GM19099 (cell line): ENCODE data around the gene PTGER2.

ENCODE experiments used
- POLR2A ChIP-seq: IDR thresholded peaks from 3 replicates; pipeline ENCODE4 v1.6.1; 2011; ENCODE audit warnings: low read depth; ENCODE audit not compliant: insufficient read length; ENCODE audit errors: extremely low read depth

PTGER2 gene

DNA sequence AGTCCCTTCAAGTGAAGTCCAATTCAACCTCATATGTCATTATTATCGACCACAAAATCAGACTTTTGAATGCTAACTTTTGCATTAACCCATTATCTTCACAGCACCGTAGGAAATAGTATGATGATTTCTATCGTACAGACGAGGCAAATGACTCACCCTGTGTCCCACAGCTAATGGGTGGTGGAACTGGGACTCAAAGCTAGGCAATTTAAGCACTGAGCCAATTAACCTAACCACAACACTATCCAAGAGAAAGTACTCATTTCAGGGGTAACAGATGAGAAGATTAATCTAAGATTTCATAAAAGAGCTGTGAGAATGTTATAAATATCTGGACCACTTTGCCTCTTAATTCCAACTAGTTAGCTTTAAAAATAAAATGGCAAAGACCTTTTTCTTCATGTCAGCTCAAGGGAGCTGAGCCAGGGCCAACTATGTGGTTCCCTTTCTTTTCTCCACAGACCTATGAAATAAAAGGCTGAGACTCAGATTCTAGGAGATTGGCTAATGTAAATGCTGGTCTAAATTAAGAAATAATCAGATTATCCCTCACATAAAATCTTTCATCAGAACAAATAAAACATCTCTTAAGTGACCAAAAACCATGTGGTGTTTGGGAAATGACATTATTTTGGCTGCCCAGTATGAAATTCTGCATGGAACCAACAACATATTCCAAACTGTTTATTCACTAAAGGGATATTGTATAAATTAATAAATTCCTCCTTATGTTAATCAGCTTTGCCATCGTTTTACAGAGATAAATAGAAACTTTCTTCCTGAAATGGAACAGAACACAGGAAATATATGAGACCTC, 4.9 kb downstream of the PTGER2 start:
- no peak for TF ChIP-seq POLR2A

DNA sequence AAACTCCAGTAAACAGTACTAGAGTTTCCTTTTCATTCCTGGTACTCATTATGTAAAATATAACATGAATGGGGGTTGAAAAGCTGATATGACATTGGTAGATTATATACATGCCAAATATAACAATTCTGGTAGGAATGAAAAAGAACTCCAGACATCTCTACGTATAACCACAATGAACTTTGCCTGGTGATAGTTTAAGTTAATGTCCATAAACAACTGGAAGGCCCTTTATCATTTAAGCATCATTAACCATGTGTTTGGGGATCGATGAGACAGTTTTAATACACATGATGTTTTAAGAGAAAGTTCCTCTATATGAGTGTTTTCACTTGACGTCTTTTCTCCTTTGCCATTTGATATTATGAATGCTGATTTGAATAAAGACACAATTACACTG, 5.8 kb downstream of the PTGER2 start:
- TF ChIP-seq POLR2A: no peak

DNA sequence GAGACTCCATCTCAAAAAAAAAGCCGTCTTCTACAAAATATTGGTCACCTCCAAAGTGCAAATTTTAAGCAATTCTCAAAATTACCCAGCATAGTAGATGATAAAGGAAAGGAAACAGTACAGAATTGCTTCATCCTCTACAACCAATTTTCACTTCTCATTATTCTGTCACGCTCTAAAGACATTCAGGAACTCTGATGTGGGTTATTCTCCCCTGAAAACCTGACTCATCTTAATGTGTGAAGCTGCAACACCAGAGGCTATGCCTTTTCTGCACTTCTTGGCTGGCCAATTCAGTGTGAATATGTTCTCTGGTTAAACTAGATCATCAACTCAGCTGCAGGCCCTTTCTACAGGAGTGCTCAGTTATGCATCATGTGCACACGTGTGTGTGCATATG, 11.0 kb downstream of the PTGER2 start:
- no peak for TF ChIP-seq POLR2A

DNA sequence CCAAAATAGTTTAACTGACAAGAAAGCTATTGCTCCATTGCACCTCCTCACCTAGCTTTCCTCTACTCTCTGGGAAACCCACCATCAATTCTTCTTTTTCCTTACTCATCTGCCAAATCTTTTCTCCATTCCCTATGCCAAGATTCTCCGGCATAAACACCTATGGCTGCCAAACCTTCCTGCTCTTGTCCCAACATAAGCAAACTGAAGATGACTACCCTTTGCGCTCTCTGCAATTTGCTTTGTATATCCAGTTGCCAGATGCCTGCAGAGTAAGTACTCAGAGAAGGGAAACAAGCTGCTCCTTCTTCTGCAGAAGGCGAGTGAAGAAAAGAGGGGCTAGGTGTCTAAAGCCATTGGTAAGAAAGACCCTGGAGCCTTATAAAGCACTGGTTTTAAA, 11.5 kb downstream of the PTGER2 start:
- no peak for TF ChIP-seq POLR2A

DNA sequence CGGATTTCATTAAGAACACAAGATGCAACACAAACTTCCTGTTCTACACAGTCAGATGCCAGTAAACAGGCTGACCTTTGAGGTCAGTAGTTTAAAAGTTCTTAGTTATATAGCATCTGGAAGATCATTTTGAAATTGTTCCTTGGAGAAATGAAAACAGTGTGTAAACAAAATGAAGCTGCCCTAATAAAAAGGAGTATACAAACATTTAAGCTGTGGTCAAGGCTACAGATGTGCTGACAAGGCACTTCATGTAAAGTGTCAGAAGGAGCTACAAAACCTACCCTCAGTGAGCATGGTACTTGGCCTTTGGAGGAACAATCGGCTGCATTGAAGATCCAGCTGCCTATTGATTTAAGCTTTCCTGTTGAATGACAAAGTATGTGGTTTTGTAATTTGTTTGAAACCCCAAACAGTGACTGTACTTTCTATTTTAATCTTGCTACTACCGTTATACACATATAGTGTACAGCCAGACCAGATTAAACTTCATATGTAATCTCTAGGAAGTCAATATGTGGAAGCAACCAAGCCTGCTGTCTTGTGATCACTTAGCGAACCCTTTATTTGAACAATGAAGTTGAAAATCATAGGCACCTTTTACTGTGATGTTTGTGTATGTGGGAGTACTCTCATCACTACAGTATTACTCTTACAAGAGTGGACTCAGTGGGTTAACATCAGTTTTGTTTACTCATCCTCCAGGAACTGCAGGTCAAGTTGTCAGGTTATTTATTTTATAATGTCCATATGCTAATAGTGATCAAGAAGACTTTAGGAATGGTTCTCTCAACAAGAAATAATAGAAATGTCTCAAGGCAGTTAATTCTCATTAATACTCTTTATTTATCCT, 13.5 kb downstream of the PTGER2 start:
- no peak for TF ChIP-seq POLR2A

DNA sequence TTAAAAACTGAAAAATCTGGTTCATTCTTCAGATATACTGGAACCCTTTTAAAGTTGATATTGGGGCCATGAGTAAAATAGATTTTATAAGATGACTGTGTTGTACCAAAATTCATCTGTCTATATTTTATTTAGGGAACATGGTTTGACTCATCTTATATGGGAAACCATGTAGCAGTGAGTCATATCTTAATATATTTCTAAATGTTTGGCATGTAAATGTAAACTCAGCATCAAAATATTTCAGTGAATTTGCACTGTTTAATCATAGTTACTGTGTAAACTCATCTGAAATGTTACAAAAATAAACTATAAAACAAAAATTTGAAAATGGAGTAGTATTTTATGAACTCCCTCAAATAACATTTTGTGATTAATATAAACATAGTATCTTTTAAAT, 14.2 kb downstream of the PTGER2 start:
- TF ChIP-seq POLR2A: no peak

DNA sequence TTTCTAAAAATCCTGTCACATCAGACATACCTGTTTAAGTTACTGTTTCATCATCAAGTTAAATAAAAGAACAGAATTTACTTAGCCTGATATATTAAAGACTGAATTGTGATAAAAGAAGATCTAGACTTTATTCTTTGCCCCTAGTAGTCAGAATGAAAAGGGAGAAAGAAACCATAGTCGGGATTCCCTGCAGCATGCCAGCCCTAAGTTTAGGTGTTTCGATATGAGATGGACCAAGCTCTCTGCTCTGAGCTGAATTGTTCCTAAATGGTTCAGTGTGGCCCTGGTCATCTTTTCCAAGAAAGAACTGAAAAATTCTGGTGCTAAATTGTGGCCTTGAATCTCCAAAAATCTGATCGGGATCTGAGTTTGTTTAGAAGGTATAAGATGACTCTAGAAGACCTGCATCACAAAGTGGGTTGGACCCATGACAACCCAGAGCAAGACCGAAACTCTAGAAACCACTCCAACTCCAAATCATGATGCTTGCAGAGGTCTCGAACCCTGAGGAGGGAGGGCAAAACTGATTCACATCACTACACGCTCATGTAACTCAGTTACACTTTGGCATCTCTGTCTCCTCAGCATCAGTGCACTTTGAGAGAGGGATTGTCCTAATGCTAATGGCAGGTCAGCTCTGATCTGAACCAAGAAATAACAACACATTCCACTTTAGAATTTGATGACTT, 15.7 kb downstream of the PTGER2 start:
- no peak for TF ChIP-seq POLR2A

DNA sequence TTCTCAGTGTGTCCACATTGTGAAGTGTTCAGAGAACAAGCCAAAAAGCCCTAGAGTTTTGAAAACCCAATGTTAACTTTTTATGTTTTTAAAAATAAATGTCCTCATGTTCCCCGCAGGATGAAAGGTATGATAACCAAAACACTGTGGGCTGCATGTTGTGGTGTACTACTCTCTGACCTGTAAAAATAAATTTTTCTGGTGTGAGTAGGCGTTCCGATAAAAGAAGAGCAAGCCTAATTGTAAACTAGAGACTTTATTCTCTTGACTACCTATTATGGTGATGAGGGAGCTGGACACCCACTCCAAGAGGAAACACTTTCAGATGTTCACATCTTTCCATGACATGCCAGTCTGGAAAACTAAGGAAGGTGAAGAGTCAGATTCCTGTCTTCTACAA, 18.2 kb downstream of the PTGER2 start:
- no peak for TF ChIP-seq POLR2A

DNA sequence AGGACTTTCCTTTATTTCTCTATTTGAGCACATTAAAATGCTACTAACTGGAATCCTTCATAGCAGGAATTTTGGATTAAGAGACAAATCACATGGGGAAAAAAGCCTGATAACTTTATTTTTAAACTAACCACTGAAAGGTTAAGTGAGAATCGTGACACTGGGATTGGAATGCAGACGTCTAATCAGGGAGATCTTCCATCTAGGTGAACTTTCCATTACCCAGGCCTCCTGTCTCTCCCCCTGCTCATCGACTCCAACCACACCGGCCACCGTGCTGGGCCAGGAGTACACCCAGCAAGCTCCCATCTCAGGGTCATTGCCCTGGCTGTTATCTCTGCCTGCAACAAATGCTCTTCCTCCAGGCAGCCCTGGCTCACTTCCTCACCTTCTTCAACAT, 19.0 kb downstream of the PTGER2 start:
- TF ChIP-seq POLR2A: no peak

DNA sequence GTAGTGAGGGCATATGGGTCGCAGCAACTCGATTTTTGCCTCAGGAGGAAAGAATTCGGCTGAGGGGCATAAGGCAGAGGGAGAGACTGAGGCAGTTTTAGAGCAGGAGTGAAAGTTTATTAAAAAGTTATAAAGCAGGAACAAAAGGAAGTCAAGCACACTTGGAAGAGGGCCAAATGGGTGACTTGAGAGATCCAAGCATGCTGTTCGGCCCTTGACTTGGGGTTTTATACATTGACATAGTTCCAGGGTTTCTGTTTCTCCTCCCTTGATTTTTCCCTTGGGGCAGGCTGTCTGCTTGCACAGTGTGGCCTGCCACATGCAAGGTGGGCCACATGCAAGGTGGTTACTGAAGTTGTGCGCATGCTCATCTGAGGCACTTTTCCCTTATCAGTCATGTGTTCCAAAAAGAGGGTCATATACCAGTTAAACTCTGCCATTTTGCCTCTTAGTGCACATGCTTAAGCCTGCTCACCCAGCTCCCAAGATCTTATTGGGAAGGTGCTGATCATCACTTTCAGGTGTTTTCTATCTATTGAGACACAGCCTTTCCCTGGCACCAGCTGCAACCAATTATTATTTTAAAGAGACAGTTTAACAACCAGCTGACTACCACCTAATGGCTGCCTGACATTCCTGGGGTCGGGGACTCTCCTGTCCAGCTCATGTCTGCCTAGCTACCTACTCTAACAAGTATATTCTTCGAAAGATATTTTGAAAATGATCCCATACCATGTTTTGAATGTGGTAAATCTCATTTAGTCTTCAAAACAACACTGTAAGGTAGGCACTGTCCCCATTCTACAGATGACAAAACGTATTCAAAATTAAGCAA, 19.9 kb downstream of the PTGER2 start:
- TF ChIP-seq POLR2A: no peak

DNA sequence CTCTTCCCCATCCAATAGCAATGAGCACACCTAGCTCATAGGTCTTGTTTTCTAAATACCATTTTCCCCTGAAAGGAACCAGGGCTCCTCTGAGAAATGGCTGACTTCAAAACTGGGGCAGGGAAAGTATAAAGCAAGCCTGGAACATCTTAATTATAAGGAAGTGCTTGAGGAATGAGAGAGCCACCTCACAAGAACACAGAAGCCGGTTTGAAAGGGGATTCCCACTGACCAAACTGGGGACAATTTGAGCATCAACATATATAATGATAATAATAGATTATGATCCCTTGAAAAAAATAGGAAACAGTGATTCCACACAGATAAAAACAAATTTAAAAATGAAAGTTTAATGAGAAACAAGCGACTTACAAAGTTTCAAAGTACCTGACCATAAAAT, 22.1 kb downstream of the PTGER2 start:
- TF ChIP-seq POLR2A: no peak

DNA sequence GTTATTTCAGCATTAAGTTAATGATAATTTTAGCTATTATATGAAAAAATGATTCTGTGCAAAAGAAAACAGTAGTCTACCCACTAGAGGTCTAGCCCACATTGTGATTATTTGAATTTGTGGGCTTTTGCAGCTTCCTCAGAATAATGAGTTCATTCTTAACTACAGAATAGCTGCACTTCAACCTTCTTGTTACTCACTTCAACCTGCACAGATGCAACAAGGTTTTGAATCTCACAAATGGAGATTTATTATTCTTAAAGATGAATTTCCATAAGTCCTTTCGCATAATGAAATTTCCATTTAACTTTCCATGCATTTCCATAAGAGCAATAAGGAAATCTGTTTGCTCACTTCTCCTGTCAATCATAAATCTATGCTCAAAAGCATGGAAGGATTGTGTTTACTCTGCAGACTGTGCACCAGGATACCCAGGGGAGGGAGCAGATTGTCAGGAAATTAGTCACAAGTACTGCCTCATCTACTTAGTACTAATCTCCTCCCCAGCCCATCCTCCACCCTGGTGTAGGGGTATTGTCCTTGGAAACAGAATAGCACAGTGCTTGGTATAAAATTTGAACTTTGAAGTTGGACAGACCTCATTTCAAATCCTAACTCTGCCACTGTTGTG, 24.1 kb downstream of the PTGER2 start:
- no peak for TF ChIP-seq POLR2A

DNA sequence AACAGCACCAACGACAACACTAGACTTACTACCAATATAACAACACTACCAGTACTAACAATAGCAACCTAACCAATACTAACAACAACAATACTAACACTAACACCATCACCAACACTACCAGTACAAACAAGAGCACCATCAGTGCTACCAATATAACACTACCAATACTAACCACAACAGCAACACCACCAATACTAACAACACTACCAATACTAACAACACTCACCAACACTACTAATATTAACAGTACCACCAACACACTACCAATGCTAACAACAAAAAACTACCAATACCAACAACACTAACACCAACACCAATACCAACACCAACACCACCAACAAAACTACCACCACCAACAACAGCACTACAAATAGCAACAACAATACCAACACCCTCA, 25.1 kb downstream of the PTGER2 start:
- no peak for TF ChIP-seq POLR2A

DNA sequence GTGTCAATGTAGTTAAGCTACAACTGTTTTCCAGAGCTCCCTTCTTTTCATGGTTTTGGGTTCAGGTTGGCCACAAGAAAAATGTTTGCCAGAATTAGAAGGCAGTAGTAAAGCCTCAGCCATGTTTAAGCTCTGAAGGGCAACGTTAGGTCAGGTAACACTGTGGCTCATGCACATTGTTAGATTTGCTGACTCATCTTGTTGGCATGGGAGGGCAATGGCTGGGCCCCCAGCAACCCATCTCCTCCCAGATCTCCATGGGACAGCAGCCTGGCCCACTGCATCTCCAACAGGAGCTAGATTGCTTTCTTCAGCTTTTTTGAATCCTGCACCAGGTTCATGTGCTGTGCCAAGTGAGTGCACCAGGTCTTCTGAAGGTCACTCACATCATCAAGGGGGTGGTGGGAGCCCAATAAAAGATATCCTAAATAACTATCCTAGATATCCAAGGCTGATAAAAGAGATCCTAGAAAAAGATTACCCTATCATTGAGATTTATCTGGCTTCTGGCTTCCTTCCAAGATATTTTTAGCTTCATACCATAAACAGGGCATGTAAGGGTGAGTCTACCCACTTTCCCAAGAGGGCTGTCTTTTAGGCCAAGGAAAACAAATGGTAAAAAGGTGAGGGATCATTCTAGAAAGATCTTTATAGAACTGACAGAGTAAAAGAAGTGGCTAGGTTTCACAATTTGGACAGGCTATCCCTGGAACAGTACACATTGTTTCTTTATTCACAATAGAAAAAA, 28.9 kb downstream of the PTGER2 start:
- no peak for TF ChIP-seq POLR2A

DNA sequence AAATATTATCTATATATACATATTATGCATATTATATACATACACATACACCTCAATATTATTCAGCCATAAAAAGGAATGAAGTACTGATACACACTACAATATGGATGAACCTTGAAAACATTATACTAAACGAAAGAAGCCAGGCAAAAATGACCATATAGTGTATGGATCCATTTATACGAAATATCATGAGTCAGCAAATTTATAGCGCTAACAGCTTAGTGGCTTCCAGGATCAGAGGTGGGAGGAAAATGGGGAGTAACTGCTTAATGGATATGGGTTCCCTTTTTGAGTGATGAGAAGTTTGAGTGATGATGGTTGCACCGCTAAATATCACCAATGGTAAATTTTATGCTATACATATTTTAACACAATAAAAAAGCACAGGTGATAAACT, 32.7 kb downstream of the PTGER2 start:
- TF ChIP-seq POLR2A: no peak
